UCSD-AML1 (cell line): ENCODE measurements around the gene HOXD10.

Experiments used
- DNase-seq: peaks from one replicate; lab custom pipeline; 2025; ENCODE audit not compliant: unreplicated experiment; lab: John Stamatoyannopoulos, UW

The HOXD10 gene

GRCh38 chr2:176149939-176150583, 33.5 kb downstream of the HOXD10 start:
- no peak for DNase-seq

- DNase-seq, result no peak
These were observed 34.2 kb downstream of the HOXD10 start for GRCh38 chr2:176150584-176151441.

GRCh38 chr2:176151442-176152287, 35.1 kb downstream of the HOXD10 start, which contains the start of gene HOXD4:
HOXD4 (plus strand) TSS chr2:176151550; CDS start chr2:176151634, 84 bp downstream.
- no peak for DNase-seq

GRCh38 chr2:176152350-176153181, 36.0 kb downstream of the HOXD10 start:
- DNase-seq, result no peak

- DNase-seq, result no peak
These were observed 38.1 kb downstream of the HOXD10 start for GRCh38 chr2:176154576-176155252.

GRCh38 chr2:176155356-176156044, 38.9 kb downstream of the HOXD10 start:
- DNase-seq, result no peak

GRCh38 chr2:176156301-176156806, 39.8 kb downstream of the HOXD10 start:
- no peak for DNase-seq

GRCh38 chr2:176156807-176157498, 40.4 kb downstream of the HOXD10 start, which contains the start of gene HOXD3:
HOXD3 (plus strand) TSS chr2:176157307; CDS start chr2:176169115, 11,808 bp downstream.
- no peak for DNase-seq

GRCh38 chr2:176157499-176158185, 41.1 kb downstream of the HOXD10 start:
- DNase-seq, result no peak

GRCh38 chr2:176158186-176158591, 41.6 kb downstream of the HOXD10 start:
- DNase-seq, result no peak

- no peak for DNase-seq
These were observed 42.5 kb downstream of the HOXD10 start for GRCh38 chr2:176158855-176159662.

- DNase-seq, result no peak
These were observed 43.2 kb downstream of the HOXD10 start for GRCh38 chr2:176159663-176160250.

GRCh38 chr2:176160251-176160985, 43.8 kb downstream of the HOXD10 start:
- DNase-seq, result no peak

GRCh38 chr2:176160986-176161824, 44.6 kb downstream of the HOXD10 start:
- DNase-seq, result no peak
